GM12864 (cell line): ENCODE measurements around the gene GPR183.

Experiments
- DNase-seq: peaks from one replicate; pipeline ENCODE4 v3.0.0-alpha.2; 2011; ENCODE audit warnings: low read depth
- H3K4me3 ChIP-seq: 2 replicates; pipeline ENCODE4 v1.5.1; 2011; ENCODE audit warnings: mild to moderate bottlenecking, low read depth, low read length, control low read depth
- CTCF ChIP-seq: IDR thresholded peaks from 2 replicates; pipeline ENCODE4 v1.5.1; 2011; ENCODE audit warnings: low read depth, mild to moderate bottlenecking, moderate library complexity, low read length, control low read depth, inconsistent platforms; ENCODE audit errors: missing control alignments

Gene GPR183

DNA sequence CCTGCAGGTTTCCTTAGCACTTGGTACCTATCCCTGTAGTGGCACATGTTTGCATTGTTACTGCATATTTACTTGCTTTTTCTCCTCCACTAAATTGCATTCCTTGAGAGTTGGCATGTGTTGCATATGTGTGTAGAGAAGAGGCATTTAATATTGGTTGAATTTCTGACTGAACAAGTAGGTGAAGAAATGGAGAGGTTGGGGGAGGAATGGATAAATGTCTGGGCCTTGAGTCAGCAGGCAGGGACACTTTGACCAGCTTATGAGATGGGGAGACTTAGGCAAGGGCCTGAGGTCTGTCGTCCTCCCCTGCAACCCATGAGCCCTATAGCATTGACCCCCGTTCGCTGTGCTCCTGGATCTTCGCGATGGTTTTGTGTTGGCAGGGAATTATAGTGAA is 47.0 kb downstream of the GPR183 start:
- H3K4me3 ChIP-seq = no peak overlapping the region
- no peak for DNase-seq
- no peak for TF ChIP-seq CTCF

GRCh38 chr13:99258946-99259345 is 48.3 kb downstream of the GPR183 start:
- DNase-seq = no peak
- H3K4me3 ChIP-seq = no peak overlapping the region
- no peak for TF ChIP-seq CTCF

DNA sequence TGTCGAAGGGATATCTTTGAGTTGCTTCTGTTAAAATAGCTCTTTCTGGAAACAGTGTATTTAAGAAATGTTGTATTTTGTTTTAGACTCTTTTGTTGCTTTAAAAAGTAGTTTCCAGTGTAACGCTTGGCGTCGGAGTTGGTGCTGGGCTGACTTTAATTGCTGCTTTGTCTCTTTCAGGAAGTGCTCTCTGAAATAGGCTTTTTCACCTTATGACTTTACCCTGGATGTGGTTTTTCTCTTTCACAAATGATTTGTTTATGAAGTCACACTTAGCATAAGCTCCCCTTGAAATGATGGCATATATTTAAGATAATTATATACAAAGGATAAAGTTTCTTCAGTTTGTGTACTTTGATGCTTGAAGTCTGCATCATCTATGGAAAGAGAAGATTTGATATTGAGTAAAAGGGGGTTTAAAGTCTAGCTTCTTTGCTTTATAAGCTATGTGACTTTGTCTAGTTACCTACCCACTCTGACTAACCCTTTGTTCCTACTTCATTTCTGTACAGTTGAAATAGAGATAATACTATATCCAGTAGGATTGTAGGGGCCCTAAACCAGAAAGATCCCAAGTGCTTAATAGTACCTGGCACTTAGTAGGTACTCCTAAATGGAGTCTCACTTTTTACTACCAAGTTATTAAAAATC is 48.9 kb downstream of the GPR183 start, which contains the start of gene GPR18:
Gene GPR18, minus strand, starts transcription at position 170 of the 651 bp plus-strand sequence. CDS start 2,507 bp downstream, outside the sequence.
- no peak for TF ChIP-seq CTCF
- DNase-seq = no peak
- H3K4me3 ChIP-seq = peak within 1 kb of the TSS; percentile 12

GRCh38 chr13:99257291-99257690 is 49.9 kb downstream of the GPR183 start:
- DNase-seq = no peak
- no peak overlapping the region for H3K4me3 ChIP-seq
- no peak for TF ChIP-seq CTCF

DNA sequence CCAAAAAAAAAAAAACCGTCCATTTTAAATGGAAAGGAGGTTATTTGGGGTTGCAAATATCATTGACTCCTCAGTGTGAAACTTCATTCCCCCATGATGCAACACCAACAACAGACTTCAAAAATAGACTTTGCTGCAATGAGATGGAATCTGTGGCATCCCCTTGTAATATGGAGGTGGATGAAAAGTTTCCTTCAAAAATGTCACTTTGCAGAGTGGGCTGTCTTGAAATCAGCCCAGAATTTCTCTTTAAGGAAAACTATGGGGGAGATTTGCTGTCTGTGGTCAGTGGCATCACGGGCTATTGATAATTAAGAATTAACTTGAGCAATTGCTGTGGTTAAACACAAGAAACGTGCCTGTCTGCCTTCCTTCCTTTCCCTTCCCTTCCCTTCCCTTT is 50.5 kb downstream of the GPR183 start:
- no peak for DNase-seq
- no peak for TF ChIP-seq CTCF
- H3K4me3 ChIP-seq = no peak overlapping the region

DNA sequence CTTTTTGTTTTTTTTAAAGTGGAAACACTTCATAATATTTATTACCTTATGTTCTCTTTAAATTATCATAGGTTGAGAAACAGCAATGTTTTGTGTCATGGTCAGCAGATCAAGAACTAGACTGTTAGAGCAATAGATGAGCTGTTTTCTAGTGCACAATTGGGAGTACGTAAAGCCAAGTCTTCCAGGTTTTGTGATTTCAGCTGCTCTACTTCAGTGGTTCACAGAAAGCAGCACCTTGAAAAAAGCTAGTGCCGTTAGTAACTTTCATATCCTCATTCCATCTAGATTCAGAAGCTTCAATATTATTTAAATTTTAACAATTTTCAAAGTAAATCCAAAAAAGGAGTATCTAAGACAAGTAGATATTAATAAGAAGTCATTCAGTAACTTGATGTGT is 50.9 kb downstream of the GPR183 start:
- H3K4me3 ChIP-seq = no peak overlapping the region

More for the DNA sequence above, 50.9 kb downstream of the GPR183 start:
- DNase-seq = no peak
- no peak for TF ChIP-seq CTCF
